Astrocyte (in vitro differentiated cells and primary cell): ENCODE results near the gene RPA3. TPM values are rescaled to one million over a fixed set of nuclear protein-coding genes. Genes with fewer than 3 reads are reported as not detected.

Source experiments
- DNase-seq: peaks from one replicate; pipeline ENCODE4 v3.0.0-alpha.2; 2010; ENCODE audit warnings: low read depth
- FAIRE-seq: peaks from 2 replicates; lab custom pipeline; 2011; peaks lifted over from hg19 to GRCh38; lab: Jason Lieb, UNC
- H2AFZ ChIP-seq: 2 replicates; pipeline ENCODE4 v1.6.0; 2012; ENCODE audit warnings: low read depth, low read length, inconsistent platforms
- H3K27ac ChIP-seq: 2 replicates; pipeline ENCODE4 v1.5.1; 2011; ENCODE audit warnings: low read depth, low read length, inconsistent platforms
- H3K27me3 ChIP-seq: 2 replicates; pipeline ENCODE4 v1.6.0; 2011; ENCODE audit warnings: low read length, inconsistent platforms; ENCODE audit not compliant: insufficient read depth
- H3K36me3 ChIP-seq: 2 replicates; pipeline ENCODE4 v1.5.1; 2011; ENCODE audit warnings: low read length, inconsistent platforms; ENCODE audit not compliant: insufficient read depth
- H3K4me1 ChIP-seq: 2 replicates; pipeline ENCODE4 v1.5.1; 2011; ENCODE audit warnings: low read length, inconsistent platforms; ENCODE audit not compliant: insufficient read depth
- H3K4me2 ChIP-seq: 2 replicates; pipeline ENCODE4 v1.6.0; 2012; ENCODE audit warnings: low read length, inconsistent platforms
- H3K4me3 ChIP-seq: 2 replicates; pipeline ENCODE4 v1.5.1; 2011; ENCODE audit warnings: low read depth, mild to moderate bottlenecking, low read length, inconsistent platforms; ENCODE audit not compliant: insufficient read depth
- H3K79me2 ChIP-seq: 2 replicates; pipeline ENCODE4 v1.6.0; 2012; ENCODE audit warnings: mild to moderate bottlenecking, low read length, inconsistent platforms; ENCODE audit not compliant: insufficient read depth
- H3K9ac ChIP-seq: 2 replicates; pipeline ENCODE4 v1.6.0; 2012; ENCODE audit warnings: mild to moderate bottlenecking, low read length, inconsistent platforms
- H3K9me3 ChIP-seq: 2 replicates; pipeline ENCODE4 v1.5.1; 2012; ENCODE audit warnings: low read depth, mild to moderate bottlenecking, low read length, inconsistent platforms; ENCODE audit not compliant: insufficient read depth
- H4K20me1 ChIP-seq: 2 replicates; pipeline ENCODE4 v1.6.0; 2012; ENCODE audit warnings: low read length, inconsistent platforms; ENCODE audit not compliant: insufficient read depth
- H3K27ac Mint-ChIP-seq: one replicate; pipeline ENCODE4 v1.8.0; 2021; ENCODE audit warnings: mild to moderate bottlenecking, mixed read lengths; ENCODE audit not compliant: unreplicated experiment
- H3K27me3 Mint-ChIP-seq: one replicate; pipeline ENCODE4 v1.8.0; 2021; ENCODE audit warnings: low read depth, mixed read lengths; ENCODE audit not compliant: unreplicated experiment
- H3K36me3 Mint-ChIP-seq: one replicate; pipeline ENCODE4 v1.8.0; 2021; ENCODE audit warnings: low read depth, mixed read lengths; ENCODE audit not compliant: unreplicated experiment
- H3K4me1 Mint-ChIP-seq: one replicate; pipeline ENCODE4 v1.8.0; 2021; ENCODE audit warnings: low read depth, mixed read lengths; ENCODE audit not compliant: unreplicated experiment
- H3K4me3 Mint-ChIP-seq: one replicate; pipeline ENCODE4 v1.8.0; 2021; ENCODE audit warnings: mild to moderate bottlenecking, moderate library complexity, mixed read lengths; ENCODE audit not compliant: unreplicated experiment
- H3K9me3 Mint-ChIP-seq: one replicate; pipeline ENCODE4 v1.8.0; 2021; ENCODE audit warnings: mild to moderate bottlenecking, mixed read lengths; ENCODE audit not compliant: unreplicated experiment
- CTCF ChIP-seq: IDR thresholded peaks from 2 replicates; pipeline ENCODE4 v1.5.1; 2011; ENCODE audit warnings: low read depth, mild to moderate bottlenecking, inconsistent platforms, low read length, moderate library complexity; ENCODE audit not compliant: insufficient read depth
- EZH2 ChIP-seq: IDR thresholded peaks from 2 replicates; pipeline ENCODE4 v1.6.1; 2012; ENCODE audit warnings: mild to moderate bottlenecking, low read length, inconsistent platforms; ENCODE audit not compliant: insufficient read depth
- total RNA-seq: library from RNA; stranded (reverse); gene quantifications from 2 replicates; pipeline ENCODE4 v1.2.1, GENCODE V29; 2021

RPA3 gene
- total RNA-seq, 1 donor from 2014 or later, result 17.7 TPM

GRCh38 chr7:7705318-7705717 is 13.1 kb downstream of the RPA3 start:
- Mint-ChIP-seq H3K27ac (no peak overlapping the region), H3K4me1 (peaks cover 41% of the 10 kb centered on the region), H3K27me3 (no peaks in the 10 kb centered on the region), H3K36me3 (no peaks in the 10 kb centered on the region), H3K9me3 (no peaks in the 10 kb centered on the region), H3K4me3 (no peak overlapping the region)
- no peaks in the 10 kb centered on the region for H4K20me1 ChIP-seq
- TF ChIP-seq EZH2 (no peak), CTCF (no peak)
- no peak overlapping the region for H3K27ac ChIP-seq
- DNase-seq (no peak), FAIRE-seq (no peak)
- H3K9me3 ChIP-seq, result no peaks in the 10 kb centered on the region
- H3K27me3 ChIP-seq, result no peaks in the 10 kb centered on the region
- no peak overlapping the region for H3K4me2 ChIP-seq
- H3K4me3 ChIP-seq, result no peak overlapping the region
- H3K9ac ChIP-seq, result no peak overlapping the region
- no peak overlapping the region for H2AFZ ChIP-seq
- H3K36me3 ChIP-seq, result no peaks in the 10 kb centered on the region
- H3K79me2 ChIP-seq, result no peaks in the 10 kb centered on the region
- H3K4me1 ChIP-seq, result peaks cover 12% of the 10 kb centered on the region

- TF ChIP-seq CTCF, result no peak
- no peak for TF ChIP-seq EZH2
- no peaks in the 10 kb centered on the region for H3K79me2 ChIP-seq
- FAIRE-seq (no peak), DNase-seq (no peak)
- no peak overlapping the region for H3K4me3 Mint-ChIP-seq
- no peak overlapping the region for H3K9ac ChIP-seq
- H3K27me3 ChIP-seq, result no peaks in the 10 kb centered on the region
- H3K27ac Mint-ChIP-seq, result no peak overlapping the region
- no peaks in the 10 kb centered on the region for H4K20me1 ChIP-seq
- no peaks in the 10 kb centered on the region for H3K9me3 Mint-ChIP-seq
- H2AFZ ChIP-seq, result no peak overlapping the region
- H3K27me3 Mint-ChIP-seq, result no peaks in the 10 kb centered on the region
- H3K27ac ChIP-seq, result no peak overlapping the region
- peaks cover 12% of the 10 kb centered on the region for H3K4me1 ChIP-seq
- H3K9me3 ChIP-seq, result no peaks in the 10 kb centered on the region
- no peaks in the 10 kb centered on the region for H3K36me3 Mint-ChIP-seq
- no peak overlapping the region for H3K4me3 ChIP-seq
- no peak overlapping the region for H3K4me2 ChIP-seq
- H3K36me3 ChIP-seq, result no peaks in the 10 kb centered on the region
- peaks cover 42% of the 10 kb centered on the region for H3K4me1 Mint-ChIP-seq
These were observed 13.5 kb downstream of the RPA3 start for GRCh38 chr7:7704867-7705266.

- DNase-seq, result no peak
- H3K27ac Mint-ChIP-seq, result no peak overlapping the region
- no peak overlapping the region for H3K4me3 ChIP-seq
- H3K79me2 ChIP-seq, result no peaks in the 10 kb centered on the region
- no peaks in the 10 kb centered on the region for H3K27me3 ChIP-seq
- no peak overlapping the region for H3K9ac ChIP-seq
- H4K20me1 ChIP-seq, result no peaks in the 10 kb centered on the region
- H3K27me3 Mint-ChIP-seq, result no peaks in the 10 kb centered on the region
- FAIRE-seq, result no peak
- H3K36me3 ChIP-seq, result no peaks in the 10 kb centered on the region
- H3K4me1 Mint-ChIP-seq, result peaks cover 39% of the 10 kb centered on the region
- H3K4me2 ChIP-seq, result no peak overlapping the region
- TF ChIP-seq EZH2 (no peak), CTCF (no peak)
- no peaks in the 10 kb centered on the region for H3K9me3 ChIP-seq
- H3K4me3 Mint-ChIP-seq, result no peak overlapping the region
- H2AFZ ChIP-seq, result no peak overlapping the region
- H3K4me1 ChIP-seq, result peaks cover 12% of the 10 kb centered on the region
- H3K9me3 Mint-ChIP-seq, result no peaks in the 10 kb centered on the region
- no peak overlapping the region for H3K27ac ChIP-seq
- H3K36me3 Mint-ChIP-seq, result no peaks in the 10 kb centered on the region
These were observed 15.0 kb downstream of the RPA3 start for GRCh38 chr7:7703427-7703826.
